Osteoblast (primary cell): ENCODE results near the gene MED13L. TPM values are rescaled to one million over a fixed set of nuclear protein-coding genes. Genes with fewer than 3 reads are reported as not detected.
"Not testable (repeated sequence)": the region's sequence is repeated elsewhere in the genome, so short reads cannot be mapped to it uniquely, and the experiment has no call there.

Experiments
- DNase-seq: peaks from one replicate; pipeline ENCODE4 v3.0.0; 2011; ENCODE audit warnings: low spot score, mixed read lengths; ENCODE audit not compliant: insufficient read length; ENCODE audit errors: missing footprints
- H2AFZ ChIP-seq: 2 replicates; pipeline ENCODE4 v1.6.0; 2011; ENCODE audit warnings: mild to moderate bottlenecking, low read length
- H3K27ac ChIP-seq: 2 replicates; pipeline ENCODE4 v1.5.1; 2011; ENCODE audit warnings: mild to moderate bottlenecking, low read depth, low read length, moderate library complexity
- H3K27me3 ChIP-seq: 2 replicates; pipeline ENCODE4 v1.6.0; 2012; ENCODE audit warnings: mild to moderate bottlenecking, control low read depth, inconsistent platforms, low read length, moderate library complexity; ENCODE audit not compliant: insufficient read depth
- H3K36me3 ChIP-seq: 2 replicates; pipeline ENCODE4 v1.5.1; 2011; ENCODE audit warnings: mild to moderate bottlenecking, low read length, control low read depth, moderate library complexity; ENCODE audit not compliant: insufficient read depth
- H3K4me1 ChIP-seq: 2 replicates; pipeline ENCODE4 v1.5.1; 2011; ENCODE audit warnings: mild to moderate bottlenecking, low read length, control low read depth, moderate library complexity; ENCODE audit not compliant: insufficient read depth
- H3K4me2 ChIP-seq: 2 replicates; pipeline ENCODE4 v1.6.0; 2011; ENCODE audit warnings: mild to moderate bottlenecking, low read length; ENCODE audit not compliant: insufficient read depth
- H3K4me3 ChIP-seq: fragments of 200-600 bp; sonication (generic); 3 replicates; pipeline ENCODE4 v1.5.1; 2012; ENCODE audit warnings: mild to moderate bottlenecking, low read length, inconsistent platforms; ENCODE audit not compliant: insufficient read depth
- H3K79me2 ChIP-seq: 2 replicates; pipeline ENCODE4 v1.6.0; 2012; ENCODE audit warnings: mild to moderate bottlenecking, low read length, control low read depth, inconsistent platforms; ENCODE audit not compliant: insufficient read depth
- H3K9me3 ChIP-seq: 2 replicates; pipeline ENCODE4 v1.5.1; 2011; ENCODE audit warnings: low read depth, low read length, control low read depth
- H4K20me1 ChIP-seq: 2 replicates; pipeline ENCODE4 v1.6.0; 2012; ENCODE audit warnings: mild to moderate bottlenecking, low read length, control low read depth; ENCODE audit not compliant: insufficient read depth
- CTCF ChIP-seq: IDR thresholded peaks from 2 replicates; pipeline ENCODE4 v1.5.1; 2011; ENCODE audit warnings: mild to moderate bottlenecking, low read depth, low read length, moderate library complexity; ENCODE audit errors: extremely low read depth
- total RNA-seq: library from RNA; depleted of rRNA; stranded (reverse); fragments of >200 nt; gene quantifications from 2 replicates; pipeline ENCODE4 v1.2.3, GENCODE V29; 2012

Gene MED13L
- total RNA-seq, 1 donor = 359 TPM

DNA sequence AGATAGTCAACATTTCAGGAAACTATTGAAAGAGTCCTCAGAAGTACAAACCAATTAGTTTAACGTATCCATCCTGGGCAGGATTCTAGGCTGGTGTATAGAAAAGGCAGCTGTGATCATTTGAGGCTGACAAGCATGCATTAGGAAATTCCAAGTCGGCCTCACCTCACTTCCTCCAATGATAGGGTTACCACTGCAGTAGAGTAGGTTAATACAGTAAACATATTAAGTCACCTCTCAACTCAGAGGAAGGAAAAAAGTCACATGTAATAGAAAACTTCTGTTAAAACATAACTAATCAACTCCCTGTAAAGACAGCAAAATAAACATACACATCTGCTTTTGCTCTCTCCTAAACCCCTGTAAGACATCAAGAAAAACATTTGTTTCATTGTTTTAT, 33.5 kb downstream of the MED13L start:
- Histone ChIP-seq H3K27ac (peak overlapping the region; percentile 11), H2AFZ (no peak overlapping the region)

DNA sequence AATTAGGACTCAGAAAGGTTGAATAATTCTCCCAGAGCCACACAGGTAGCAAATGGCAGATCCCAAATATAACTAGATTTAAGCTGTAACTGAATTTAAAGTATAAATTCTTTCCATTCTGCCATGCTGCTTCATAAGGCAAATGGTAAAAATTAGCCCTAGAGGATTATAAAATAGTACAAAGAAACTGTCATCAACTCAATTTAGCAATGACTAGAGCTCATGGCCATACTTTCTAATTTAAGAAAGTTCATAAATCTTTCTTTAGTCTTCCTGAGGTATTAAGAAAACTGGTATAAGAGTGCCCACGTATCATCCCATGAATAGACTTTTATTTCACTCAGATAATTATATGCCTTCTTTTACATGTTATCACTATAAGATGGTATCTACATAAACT, 34.8 kb downstream of the MED13L start:
- Histone ChIP-seq H3K4me2 (no peak overlapping the region), H3K9me3 (no peaks in the 10 kb centered on the region), H3K27ac (no peak overlapping the region), H3K79me2 (peaks cover 100% of the 10 kb centered on the region), H3K36me3 (no peaks in the 10 kb centered on the region), H3K27me3 (no peaks in the 10 kb centered on the region), H4K20me1 (peaks cover 80% of the 10 kb centered on the region), H3K4me1 (peaks cover 15% of the 10 kb centered on the region), H2AFZ (no peak overlapping the region), H3K4me3 (no peak overlapping the region)
- DNase-seq = no peak
- no peak for TF ChIP-seq CTCF

More for the DNA sequence above, 33.5 kb downstream of the MED13L start:
- Histone ChIP-seq H3K4me2 (no peak overlapping the region), H3K79me2 (peaks cover 100% of the 10 kb centered on the region), H3K4me3 (no peak overlapping the region), H3K4me1 (peaks cover 12% of the 10 kb centered on the region), H3K27me3 (no peaks in the 10 kb centered on the region), H3K36me3 (no peaks in the 10 kb centered on the region), H3K9me3 (no peaks in the 10 kb centered on the region), H4K20me1 (peaks cover 81% of the 10 kb centered on the region)
- DNase-seq = no peak
- TF ChIP-seq CTCF = no peak

- no peak for TF ChIP-seq CTCF
- H3K79me2 ChIP-seq = peaks cover 100% of the 10 kb centered on the region
- no peak for DNase-seq
- H3K9me3 ChIP-seq = no peaks in the 10 kb centered on the region
- peaks cover 26% of the 10 kb centered on the region for H3K4me1 ChIP-seq
- no peak overlapping the region for H2AFZ ChIP-seq
- H3K4me2 ChIP-seq = no peak overlapping the region
- no peak overlapping the region for H3K27ac ChIP-seq
- H3K36me3 ChIP-seq = no peaks in the 10 kb centered on the region
- no peak overlapping the region for H3K4me3 ChIP-seq
- no peaks in the 10 kb centered on the region for H3K27me3 ChIP-seq
- peaks cover 82% of the 10 kb centered on the region for H4K20me1 ChIP-seq
Observed at GRCh38 chr12:116241157-116241759, 36.2 kb downstream of the MED13L start.

- H3K27ac ChIP-seq, H3K9me3 ChIP-seq, H3K27me3 ChIP-seq, H2AFZ ChIP-seq, H3K4me2 ChIP-seq, H3K4me3 ChIP-seq, H3K36me3 ChIP-seq, DNase-seq: not testable (repeated sequence)
- peaks cover 98% of the 10 kb centered on the region for H3K79me2 ChIP-seq
- peaks cover 17% of the 10 kb centered on the region for H3K4me1 ChIP-seq
- H4K20me1 ChIP-seq = peaks cover 71% of the 10 kb centered on the region
Observed at GRCh38 chr12:116238570-116239119, 38.8 kb downstream of the MED13L start.
